Upper lobe of left lung (tissue), 4 donors: ENCODE data around the gene CLMN.

Source experiments
- EP300 ChIP-seq, 4 donors: sonication (generic); formaldehyde crosslinking; IDR thresholded peaks; one replicate each; pipeline ENCODE4 v1.5.1; 2017; ENCODE audit warnings: antibody characterized with exemption in 4 of 4, control low read depth in 2 of 4
- POLR2A ChIP-seq, 4 donors: fragments of 450-650 bp; IDR thresholded peaks; one replicate each; pipeline ENCODE4 v1.5.1; 2016 to 2017; ENCODE audit warnings: antibody characterized with exemption in 4 of 4, mild to moderate bottlenecking in 2 of 4
- POLR2AphosphoS5 ChIP-seq, 2 donors: sonication (generic); formaldehyde crosslinking; IDR thresholded peaks; one replicate each; pipeline ENCODE4 v1.5.1; 2017; ENCODE audit warnings: antibody characterized with exemption in 2 of 2
- TF ChIP-seq, protein P1 (sequence below), 6 experiments: fragments of 450-650 bp in 4 of 6; fragments of 200-600 bp in 2 of 6; sonication (generic) in 2 of 6; IDR thresholded peaks; one replicate each; pipeline ENCODE4 v1.5.1; 2016 to 2019; ENCODE audit warnings: antibody characterized with exemption in 6 of 6

DNA sequence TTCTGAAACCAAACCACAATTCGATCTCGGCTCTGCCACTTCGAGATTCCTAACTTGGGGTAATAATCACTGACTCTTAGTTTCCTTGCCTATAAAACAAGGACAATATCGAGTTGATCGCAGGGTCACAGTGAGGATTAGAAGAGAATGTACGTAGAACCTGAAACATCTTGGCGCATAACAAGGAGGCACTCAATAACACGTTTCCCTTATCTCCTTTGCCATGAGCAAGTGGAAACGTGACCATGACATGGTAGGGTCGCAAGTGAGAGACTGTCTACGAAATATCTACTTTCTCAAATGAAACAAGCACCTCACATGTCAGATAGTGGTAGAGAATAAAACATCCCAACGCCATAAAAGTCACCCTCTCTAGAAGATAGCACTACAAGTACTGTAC lies 164.7 kb downstream of the CLMN start:
- TF ChIP-seq, protein P1, sequence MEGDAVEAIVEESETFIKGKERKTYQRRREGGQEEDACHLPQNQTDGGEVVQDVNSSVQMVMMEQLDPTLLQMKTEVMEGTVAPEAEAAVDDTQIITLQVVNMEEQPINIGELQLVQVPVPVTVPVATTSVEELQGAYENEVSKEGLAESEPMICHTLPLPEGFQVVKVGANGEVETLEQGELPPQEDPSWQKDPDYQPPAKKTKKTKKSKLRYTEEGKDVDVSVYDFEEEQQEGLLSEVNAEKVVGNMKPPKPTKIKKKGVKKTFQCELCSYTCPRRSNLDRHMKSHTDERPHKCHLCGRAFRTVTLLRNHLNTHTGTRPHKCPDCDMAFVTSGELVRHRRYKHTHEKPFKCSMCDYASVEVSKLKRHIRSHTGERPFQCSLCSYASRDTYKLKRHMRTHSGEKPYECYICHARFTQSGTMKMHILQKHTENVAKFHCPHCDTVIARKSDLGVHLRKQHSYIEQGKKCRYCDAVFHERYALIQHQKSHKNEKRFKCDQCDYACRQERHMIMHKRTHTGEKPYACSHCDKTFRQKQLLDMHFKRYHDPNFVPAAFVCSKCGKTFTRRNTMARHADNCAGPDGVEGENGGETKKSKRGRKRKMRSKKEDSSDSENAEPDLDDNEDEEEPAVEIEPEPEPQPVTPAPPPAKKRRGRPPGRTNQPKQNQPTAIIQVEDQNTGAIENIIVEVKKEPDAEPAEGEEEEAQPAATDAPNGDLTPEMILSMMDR (IDR thresholded peaks at IDR 0.05): no peak
- no peak for TF ChIP-seq POLR2A (IDR thresholded peaks at IDR 0.05)
- no peak for TF ChIP-seq EP300 (IDR thresholded peaks at IDR 0.05)
- TF ChIP-seq POLR2AphosphoS5 (IDR thresholded peaks at IDR 0.05): no peak
